Nephron progenitor cell (in vitro differentiated cells): ENCODE measurements around the gene BOD1L2.

Experiments
- DNase-seq: peaks from one replicate; pipeline ENCODE4 v3.0.0; 2021
- H3K27ac Mint-ChIP-seq: 2 replicates; pipeline ENCODE4 v1.8.0; 2021; ENCODE audit warnings: mild to moderate bottlenecking, moderate library complexity, mixed read lengths
- H3K27me3 Mint-ChIP-seq: 2 replicates; pipeline ENCODE4 v1.8.0; 2021; ENCODE audit warnings: mild to moderate bottlenecking, low read depth, mixed read lengths; ENCODE audit not compliant: poor library complexity
- H3K36me3 Mint-ChIP-seq: 2 replicates; pipeline ENCODE4 v1.8.0; 2021; ENCODE audit warnings: low read depth, mixed read lengths
- H3K4me1 Mint-ChIP-seq: 2 replicates; pipeline ENCODE4 v1.8.0; 2021; ENCODE audit warnings: mixed read lengths
- H3K4me3 Mint-ChIP-seq: 2 replicates; pipeline ENCODE4 v1.8.0; 2021; ENCODE audit warnings: mild to moderate bottlenecking, moderate library complexity, mixed read lengths
- H3K9me3 Mint-ChIP-seq: 2 replicates; pipeline ENCODE4 v1.8.0; 2021; ENCODE audit warnings: mild to moderate bottlenecking, moderate library complexity, mixed read lengths
- CTCF ChIP-seq: fragments of 200-600 bp; sonication (generic); IDR thresholded peaks from 2 replicates; pipeline ENCODE4 v1.5.0; 2021; ENCODE audit warnings: antibody characterized with exemption

The BOD1L2 gene

GRCh38 chr18:57134618-57135135 lies 12.2 kb upstream of the BOD1L2 start:
- peaks cover 13% of the 10 kb centered on the region for H3K9me3 Mint-ChIP-seq
- H3K36me3 Mint-ChIP-seq, result no peaks in the 10 kb centered on the region
- H3K27me3 Mint-ChIP-seq, result peaks cover 13% of the 10 kb centered on the region
- no peak for DNase-seq
- no peak overlapping the region for H3K4me3 Mint-ChIP-seq
- peaks cover 5% of the 10 kb centered on the region for H3K4me1 Mint-ChIP-seq
- no peak overlapping the region for H3K27ac Mint-ChIP-seq
- TF ChIP-seq CTCF, result no peak

GRCh38 chr18:57135699-57136098 lies 11.2 kb upstream of the BOD1L2 start:
- DNase-seq, result no peak
- Mint-ChIP-seq H3K27me3 (peaks cover 13% of the 10 kb centered on the region), H3K4me3 (no peak overlapping the region), H3K36me3 (no peaks in the 10 kb centered on the region), H3K27ac (no peak overlapping the region), H3K9me3 (peaks cover 16% of the 10 kb centered on the region), H3K4me1 (peaks cover 6% of the 10 kb centered on the region)
- no peak for TF ChIP-seq CTCF

DNA sequence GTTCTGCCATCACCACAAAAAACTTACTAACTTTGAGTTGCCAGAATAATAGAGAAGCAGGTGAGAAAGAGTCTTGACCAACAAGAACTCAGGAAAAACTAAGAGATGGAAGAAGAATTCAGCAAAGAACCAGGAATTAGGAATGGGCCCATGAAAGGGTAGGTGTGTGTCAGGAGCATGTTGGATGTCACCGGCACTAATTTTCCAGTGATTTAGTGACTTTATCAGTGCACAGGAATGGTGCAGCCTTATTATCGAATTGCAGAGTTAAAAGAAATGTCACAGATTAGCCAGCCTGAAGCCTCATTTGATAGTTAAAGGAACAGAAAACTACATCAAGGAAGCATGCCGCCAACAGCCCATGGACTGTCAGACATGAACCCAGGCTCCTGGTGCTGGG lies 9.0 kb upstream of the BOD1L2 start:
- TF ChIP-seq CTCF, result no peak
- Mint-ChIP-seq H3K27ac (no peak overlapping the region), H3K4me3 (no peak overlapping the region), H3K4me1 (peaks cover 26% of the 10 kb centered on the region), H3K36me3 (no peaks in the 10 kb centered on the region), H3K27me3 (peaks cover 16% of the 10 kb centered on the region), H3K9me3 (peaks cover 16% of the 10 kb centered on the region)
- no peak for DNase-seq

GRCh38 chr18:57141208-57142129 lies 5.4 kb upstream of the BOD1L2 start:
- no peak overlapping the region for H3K27ac Mint-ChIP-seq
- DNase-seq, result no peak
- peaks cover 14% of the 10 kb centered on the region for H3K9me3 Mint-ChIP-seq
- H3K27me3 Mint-ChIP-seq, result peaks cover 32% of the 10 kb centered on the region
- H3K4me1 Mint-ChIP-seq, result peaks cover 21% of the 10 kb centered on the region
- H3K4me3 Mint-ChIP-seq, result no peak overlapping the region
- no peak for TF ChIP-seq CTCF
- no peaks in the 10 kb centered on the region for H3K36me3 Mint-ChIP-seq

GRCh38 chr18:57142324-57142723 lies 4.6 kb upstream of the BOD1L2 start:
- Mint-ChIP-seq H3K9me3 (peaks cover 13% of the 10 kb centered on the region), H3K4me3 (no peak overlapping the region), H3K4me1 (peaks cover 21% of the 10 kb centered on the region), H3K27me3 (peaks cover 35% of the 10 kb centered on the region), H3K36me3 (no peaks in the 10 kb centered on the region), H3K27ac (no peak overlapping the region)
- DNase-seq, result no peak
- TF ChIP-seq CTCF, result no peak

- Mint-ChIP-seq H3K4me3 (no peak overlapping the region), H3K36me3 (no peaks in the 10 kb centered on the region), H3K9me3 (peaks cover 9% of the 10 kb centered on the region), H3K27ac (no peak overlapping the region), H3K4me1 (peaks cover 25% of the 10 kb centered on the region), H3K27me3 (peaks cover 39% of the 10 kb centered on the region)
- no peak for DNase-seq
- TF ChIP-seq CTCF, result no peak
Observed at GRCh38 chr18:57143265-57143664, 3.6 kb upstream of the BOD1L2 start.
